ENCODE results near the gene PLB1.

Gene PLB1

GRCh38 chr2:28632791-28633190 lies 136.9 kb downstream of the PLB1 start:
- H3K27ac ChIP-seq = peak overlapping the region; percentile 98
- H3K27me3 ChIP-seq = no peaks in the 10 kb centered on the region
- no peak for TF ChIP-seq CTCF (IDR thresholded peaks at IDR 0.05)
- no peaks in the 10 kb centered on the region for H3K36me3 ChIP-seq
- no peak overlapping the region for H3K4me3 ChIP-seq
- DNase-seq = no peak
- intact Hi-C loops (cut with DNase I; ENCODE audit: low total_unique reads) = loop anchor here (5.0 kb wide), 1 partner anchor 925 kb away; no protein-coding TSS in a partner anchor
- H3K4me1 ChIP-seq = peaks cover 7 to 98% (median 73%) of the 10 kb centered on the region in 4 donors
- H3K9me3 ChIP-seq = no peaks in the 10 kb centered on the region

GRCh38 chr2:28633204-28633603 lies 137.3 kb downstream of the PLB1 start:
- H3K4me3 ChIP-seq = no peak overlapping the region
- H3K27ac ChIP-seq = peak overlapping the region; percentile 98
- H3K27me3 ChIP-seq = no peaks in the 10 kb centered on the region
- DNase-seq = no peak
- no peak for TF ChIP-seq CTCF (IDR thresholded peaks at IDR 0.05)
- H3K36me3 ChIP-seq = no peaks in the 10 kb centered on the region
- intact Hi-C loops (cut with DNase I; ENCODE audit: low total_unique reads) = loop anchor here (5.0 kb wide), 1 partner anchor 926 kb away; no protein-coding TSS in a partner anchor
- H3K4me1 ChIP-seq = peaks cover 3 to 98% (median 73%) of the 10 kb centered on the region in 4 donors
- no peaks in the 10 kb centered on the region for H3K9me3 ChIP-seq

- no peaks in the 10 kb centered on the region for H3K27me3 ChIP-seq
- no peaks in the 10 kb centered on the region for H3K9me3 ChIP-seq
- DNase-seq = peak in 1 of 2 donors; percentile 65
- no peak for TF ChIP-seq CTCF (IDR thresholded peaks at IDR 0.05)
- peaks cover 0 to 96% (median 70%) of the 10 kb centered on the region in 4 donors for H3K4me1 ChIP-seq
- no peaks in the 10 kb centered on the region for H3K36me3 ChIP-seq
- peak overlapping the region; percentile 98 for H3K27ac ChIP-seq
- intact Hi-C loops (cut with DNase I; ENCODE audit: low total_unique reads) = loop anchor here (5.0 kb wide), 1 partner anchor 926 kb away; no protein-coding TSS in a partner anchor
- no peak overlapping the region for H3K4me3 ChIP-seq
Measured at GRCh38 chr2:28633746-28634145, 137.9 kb downstream of the PLB1 start.

- intact Hi-C loops (cut with DNase I; ENCODE audit: low total_unique reads) = no loop called here
- no peaks in the 10 kb centered on the region for H3K9me3 ChIP-seq
- peaks cover 0 to 95% (median 60%) of the 10 kb centered on the region in 4 donors for H3K4me1 ChIP-seq
- DNase-seq = peak; percentile 80 to 93
- no peak overlapping the region for H3K4me3 ChIP-seq
- H3K27ac ChIP-seq = peak overlapping the region; percentile 98
- H3K27me3 ChIP-seq = no peaks in the 10 kb centered on the region
- no peaks in the 10 kb centered on the region for H3K36me3 ChIP-seq
- no peak for TF ChIP-seq CTCF (IDR thresholded peaks at IDR 0.05)
Measured at GRCh38 chr2:28635191-28635611, 139.3 kb downstream of the PLB1 start.

DNA sequence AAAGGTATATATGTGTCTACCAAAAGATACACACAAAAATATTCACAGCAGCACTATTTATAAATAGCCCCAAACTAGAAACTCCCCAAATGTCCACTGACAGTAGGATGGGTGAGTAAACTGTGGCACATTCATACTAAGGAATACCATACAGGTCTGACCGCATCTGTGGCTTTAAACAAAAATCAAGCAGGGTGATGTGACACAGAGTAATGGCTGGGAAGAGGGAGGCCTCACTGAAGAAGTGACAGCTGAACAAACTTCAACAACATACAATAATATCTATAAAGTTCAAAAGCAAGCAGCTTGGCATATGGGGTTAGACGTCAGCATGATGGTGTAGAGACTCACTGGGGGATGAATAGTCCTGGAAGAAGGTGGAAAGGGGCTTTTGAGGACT lies 140.6 kb downstream of the PLB1 start:
- Histone ChIP-seq H3K36me3 (no peaks in the 10 kb centered on the region), H3K4me3 (no peak overlapping the region), H3K9me3 (no peaks in the 10 kb centered on the region), H3K4me1 (peaks cover 0 to 82% (median 53%) of the 10 kb centered on the region in 4 donors), H3K27me3 (no peaks in the 10 kb centered on the region), H3K27ac (peak overlapping the region; percentile 98)
- intact Hi-C loops (cut with DNase I; ENCODE audit: low total_unique reads) = no loop called here
- no peak for DNase-seq
- no peak for TF ChIP-seq CTCF (IDR thresholded peaks at IDR 0.05)

All from tibial artery (tissue), 4 donors.